Measurements from ENCODE around the gene ARHGAP42. TPM values are rescaled to one million over a fixed set of nuclear protein-coding genes. Genes with fewer than 3 reads are reported as not detected.

Gene ARHGAP42
- total RNA-seq, 1 donor from 2014 or later = 25.3 TPM

DNA sequence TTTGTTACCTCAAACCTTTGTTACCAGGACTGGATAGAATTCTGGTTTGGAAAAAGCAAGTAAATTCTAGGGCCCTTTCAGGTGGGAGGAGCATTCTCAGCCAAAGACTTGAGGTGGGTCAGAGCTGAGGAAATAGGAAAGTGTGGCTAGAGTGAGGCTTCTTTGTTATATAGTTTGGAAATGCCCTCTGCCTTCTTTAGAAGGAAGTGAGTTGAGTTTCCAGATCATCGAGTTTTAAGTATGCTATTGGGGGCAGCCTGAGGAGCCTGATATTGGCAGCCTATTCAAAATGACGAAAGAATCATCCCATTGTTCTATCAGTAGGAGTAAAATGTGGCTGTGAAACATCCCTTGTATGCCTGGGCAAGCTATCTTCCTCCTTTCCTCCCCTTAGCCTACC is 134.1 kb downstream of the ARHGAP42 start:
- Mint-ChIP-seq H3K9me3 (ENCODE audit: low read depth) (no peaks in the 10 kb centered on the region), H3K27me3 (no peaks in the 10 kb centered on the region), H3K27ac (no peak overlapping the region), H3K4me1 (ENCODE audit: low read depth) (peaks cover 5% of the 10 kb centered on the region), H3K4me3 (ENCODE audit: low read depth) (no peak overlapping the region), H3K36me3 (ENCODE audit: insufficient read depth) (no peaks in the 10 kb centered on the region)
- DNase-seq (ENCODE audit: low spot score, unreplicated experiment) = no peak
- TF ChIP-seq, protein P1, sequence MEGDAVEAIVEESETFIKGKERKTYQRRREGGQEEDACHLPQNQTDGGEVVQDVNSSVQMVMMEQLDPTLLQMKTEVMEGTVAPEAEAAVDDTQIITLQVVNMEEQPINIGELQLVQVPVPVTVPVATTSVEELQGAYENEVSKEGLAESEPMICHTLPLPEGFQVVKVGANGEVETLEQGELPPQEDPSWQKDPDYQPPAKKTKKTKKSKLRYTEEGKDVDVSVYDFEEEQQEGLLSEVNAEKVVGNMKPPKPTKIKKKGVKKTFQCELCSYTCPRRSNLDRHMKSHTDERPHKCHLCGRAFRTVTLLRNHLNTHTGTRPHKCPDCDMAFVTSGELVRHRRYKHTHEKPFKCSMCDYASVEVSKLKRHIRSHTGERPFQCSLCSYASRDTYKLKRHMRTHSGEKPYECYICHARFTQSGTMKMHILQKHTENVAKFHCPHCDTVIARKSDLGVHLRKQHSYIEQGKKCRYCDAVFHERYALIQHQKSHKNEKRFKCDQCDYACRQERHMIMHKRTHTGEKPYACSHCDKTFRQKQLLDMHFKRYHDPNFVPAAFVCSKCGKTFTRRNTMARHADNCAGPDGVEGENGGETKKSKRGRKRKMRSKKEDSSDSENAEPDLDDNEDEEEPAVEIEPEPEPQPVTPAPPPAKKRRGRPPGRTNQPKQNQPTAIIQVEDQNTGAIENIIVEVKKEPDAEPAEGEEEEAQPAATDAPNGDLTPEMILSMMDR (IDR thresholded peaks at IDR 0.05; ENCODE audit: unreplicated experiment) = no peak

DNA sequence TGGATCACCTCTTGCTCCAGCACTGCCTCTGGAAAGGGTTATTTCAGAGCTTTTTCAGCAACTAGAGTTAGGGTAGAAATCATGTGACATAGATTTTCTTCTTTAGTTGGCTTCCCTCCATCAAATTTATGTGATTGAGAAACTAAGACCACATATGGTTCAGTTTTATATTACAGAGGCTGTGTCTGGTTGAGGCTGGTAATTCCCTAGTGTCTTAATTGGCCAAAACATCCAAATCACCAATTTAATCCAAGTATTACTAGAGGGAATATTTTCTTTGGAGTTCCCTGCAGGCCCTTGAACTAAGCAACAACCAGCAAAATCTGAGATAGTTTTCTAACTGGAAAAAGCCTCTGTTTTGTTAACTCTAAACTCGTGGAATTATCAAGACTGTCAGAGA is 136.3 kb downstream of the ARHGAP42 start:
- Mint-ChIP-seq H3K4me1 (ENCODE audit: low read depth) (peaks cover 14% of the 10 kb centered on the region), H3K27ac (no peak overlapping the region)
- DNase-seq (ENCODE audit: low spot score, unreplicated experiment) = no peak

DNA sequence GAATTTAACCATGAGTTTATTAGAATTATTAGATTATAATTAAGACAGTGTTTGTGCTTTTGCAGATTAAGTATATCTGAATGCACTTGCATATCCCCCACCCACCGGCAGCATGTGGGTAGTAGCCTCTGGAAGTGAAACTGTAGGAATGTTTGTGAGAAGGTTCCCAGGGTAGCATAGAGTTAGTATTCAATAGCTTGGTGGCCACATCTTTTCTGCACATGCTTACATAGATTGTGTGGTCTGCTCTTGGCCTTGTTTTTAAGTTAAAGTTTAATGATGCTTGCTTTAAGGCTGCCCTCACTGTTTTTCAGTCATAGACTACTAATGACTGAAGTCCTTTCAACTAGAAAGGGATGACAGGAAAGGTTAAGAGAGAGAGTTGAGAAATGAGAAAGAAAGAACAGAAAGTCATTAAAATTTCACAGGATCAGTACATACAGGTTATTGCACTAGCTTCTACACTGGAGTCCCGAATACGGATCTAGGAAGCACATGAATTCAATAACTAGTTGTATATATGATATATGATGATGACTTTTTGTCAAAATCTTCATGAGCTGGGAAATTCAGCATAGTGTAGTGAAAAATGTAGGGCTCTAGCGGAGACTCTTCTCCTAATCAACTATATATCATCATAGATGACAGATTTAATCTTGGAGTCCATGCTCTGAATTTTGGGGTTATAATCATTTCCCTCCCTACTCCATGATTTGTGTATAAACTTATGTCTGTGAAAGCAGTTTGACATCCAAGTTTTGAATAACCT is 137.1 kb downstream of the ARHGAP42 start:
- no peak for DNase-seq (ENCODE audit: low spot score, unreplicated experiment)
- Mint-ChIP-seq H3K27ac (no peak overlapping the region), H3K4me1 (ENCODE audit: low read depth) (peaks cover 15% of the 10 kb centered on the region), H3K36me3 (ENCODE audit: insufficient read depth) (no peaks in the 10 kb centered on the region), H3K27me3 (no peaks in the 10 kb centered on the region), H3K4me3 (ENCODE audit: low read depth) (no peak overlapping the region), H3K9me3 (ENCODE audit: low read depth) (no peaks in the 10 kb centered on the region)
- TF ChIP-seq, protein P1 (IDR thresholded peaks at IDR 0.05; ENCODE audit: unreplicated experiment) = no peak

More for the DNA sequence above, 136.3 kb downstream of the ARHGAP42 start:
- no peaks in the 10 kb centered on the region for H3K9me3 Mint-ChIP-seq (ENCODE audit: low read depth)
- no peak overlapping the region for H3K4me3 Mint-ChIP-seq (ENCODE audit: low read depth)
- TF ChIP-seq, protein P1 (IDR thresholded peaks at IDR 0.05; ENCODE audit: unreplicated experiment) = no peak
- H3K27me3 Mint-ChIP-seq = no peaks in the 10 kb centered on the region
- no peaks in the 10 kb centered on the region for H3K36me3 Mint-ChIP-seq (ENCODE audit: insufficient read depth)

DNA sequence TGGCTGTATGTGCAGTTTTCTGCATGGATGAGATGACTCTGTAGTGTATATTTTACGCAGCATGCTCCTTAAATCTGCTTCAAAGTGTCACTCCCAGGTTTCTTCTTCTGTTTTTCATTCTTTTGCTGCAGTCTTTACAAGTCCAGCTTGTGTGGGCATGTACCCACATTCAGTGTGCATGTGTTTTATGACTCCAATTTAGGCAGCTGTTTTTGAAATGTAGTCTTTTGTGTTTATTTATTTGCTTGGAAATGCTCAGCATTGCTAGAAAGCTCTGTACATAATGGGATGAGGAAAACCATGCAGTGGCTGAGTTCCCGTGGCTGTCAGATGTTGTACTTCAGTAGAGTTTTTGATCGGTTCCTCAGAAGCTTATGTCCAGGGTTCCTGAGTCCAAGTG is 138.5 kb downstream of the ARHGAP42 start:
- DNase-seq (ENCODE audit: low spot score, unreplicated experiment) = no peak
- no peaks in the 10 kb centered on the region for H3K36me3 Mint-ChIP-seq (ENCODE audit: insufficient read depth)
- H3K27ac Mint-ChIP-seq = no peak overlapping the region
- H3K9me3 Mint-ChIP-seq (ENCODE audit: low read depth) = no peaks in the 10 kb centered on the region
- H3K4me1 Mint-ChIP-seq (ENCODE audit: low read depth) = peaks cover 26% of the 10 kb centered on the region
- TF ChIP-seq, protein P1 (IDR thresholded peaks at IDR 0.05; ENCODE audit: unreplicated experiment) = no peak
- H3K27me3 Mint-ChIP-seq = no peaks in the 10 kb centered on the region
- H3K4me3 Mint-ChIP-seq (ENCODE audit: low read depth) = no peak overlapping the region

DNA sequence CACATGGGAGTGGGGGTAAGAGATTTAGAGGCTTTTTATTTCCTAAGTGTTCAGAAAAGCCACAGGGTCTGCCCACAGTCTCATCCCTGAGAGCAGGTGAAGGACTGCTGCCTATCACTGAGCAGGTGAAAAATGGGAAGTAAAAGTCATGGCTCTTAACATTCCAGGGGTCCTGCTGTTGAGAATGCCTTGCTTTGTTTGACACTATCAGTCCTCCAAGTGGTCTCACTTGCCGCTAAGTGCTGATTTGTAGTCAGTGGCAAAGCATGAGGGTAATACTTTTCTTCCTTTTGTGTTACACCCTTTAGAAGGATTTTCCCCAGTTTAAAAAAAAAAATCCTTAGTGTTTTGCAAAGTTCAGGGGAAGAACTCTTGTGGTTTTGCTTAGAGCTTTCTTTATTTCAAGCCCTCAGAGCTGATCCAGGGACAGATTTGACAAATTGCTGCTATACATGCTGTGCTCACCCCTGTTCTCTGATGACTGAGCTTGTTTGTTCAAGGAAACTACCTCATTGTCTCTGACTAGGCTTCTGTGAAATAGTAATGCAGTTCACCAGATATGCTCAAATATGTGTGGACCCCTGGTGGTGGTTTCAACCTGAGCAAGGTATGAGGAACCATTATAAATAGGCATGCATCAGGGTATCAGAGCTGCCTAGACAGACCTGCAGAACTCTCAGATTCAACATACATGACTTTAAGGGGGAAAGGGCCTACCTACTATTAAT is 141.0 kb downstream of the ARHGAP42 start:
- Mint-ChIP-seq H3K9me3 (ENCODE audit: low read depth) (no peaks in the 10 kb centered on the region), H3K36me3 (ENCODE audit: insufficient read depth) (no peaks in the 10 kb centered on the region), H3K4me1 (ENCODE audit: low read depth) (peaks cover 33% of the 10 kb centered on the region), H3K27me3 (no peaks in the 10 kb centered on the region), H3K4me3 (ENCODE audit: low read depth) (no peak overlapping the region), H3K27ac (peak overlapping the region; percentile 87)
- TF ChIP-seq, protein P1 (IDR thresholded peaks at IDR 0.05; ENCODE audit: unreplicated experiment) = peak; percentile 61
- DNase-seq (ENCODE audit: low spot score, unreplicated experiment) = peak; percentile 24
